GM18505 (cell line): ENCODE results near the gene LRRC34.

ENCODE experiments used
- ATAC-seq: cut with Tn5 transposase; IDR thresholded peaks from one replicate; pipeline ENCODE4 v1.9.1; 2021; ENCODE audit not compliant: unreplicated experiment
- POLR2A ChIP-seq: IDR thresholded peaks from 4 replicates; pipeline ENCODE4 v1.6.1; 2011; ENCODE audit warnings: borderline replicate concordance; ENCODE audit not compliant: insufficient read depth, insufficient read length; ENCODE audit errors: extremely low read depth

The LRRC34 gene

DNA sequence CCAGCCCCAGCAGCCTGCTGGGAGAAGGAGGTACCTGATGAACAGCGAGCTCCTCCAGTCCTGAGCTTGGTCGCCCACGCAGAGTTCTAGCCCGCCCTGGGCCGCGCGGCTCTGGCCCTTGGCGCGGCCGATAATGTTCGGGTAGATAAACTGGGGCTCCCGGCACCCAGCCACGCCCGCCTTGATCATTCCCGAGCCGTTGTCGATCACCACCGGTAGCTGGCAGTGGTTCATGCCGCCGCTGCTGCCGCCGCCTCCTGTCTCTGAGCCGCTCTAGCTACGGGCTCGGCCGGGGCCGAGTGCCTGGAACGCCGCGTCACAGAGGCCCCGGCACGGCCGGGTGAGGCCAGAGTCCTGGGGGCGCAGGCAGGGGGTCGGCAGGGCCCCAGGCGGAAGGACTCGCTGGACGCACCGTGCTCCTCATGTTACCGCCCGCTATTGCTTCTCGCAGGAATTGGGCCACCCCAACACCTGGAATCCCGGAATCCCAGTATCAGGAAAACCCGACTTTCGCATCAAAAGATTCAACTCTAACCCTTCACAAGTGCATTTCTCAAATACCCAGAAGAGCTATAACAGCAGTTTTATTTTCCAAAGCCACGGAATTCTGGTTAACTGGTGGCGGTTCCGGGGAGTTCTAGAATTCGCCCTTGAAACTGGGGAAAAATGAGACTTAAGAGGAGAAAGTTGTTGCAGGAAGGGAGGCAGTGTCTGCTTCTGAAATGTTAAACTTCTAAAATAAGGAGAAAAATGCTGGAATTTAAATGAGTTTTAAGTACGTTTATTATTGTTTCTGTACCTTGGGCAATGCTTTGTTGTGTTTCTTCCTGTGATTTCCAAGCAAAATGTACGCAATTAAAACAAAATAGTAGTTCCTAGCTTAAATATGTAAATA, 43.2 kb downstream of the LRRC34 start, which contains the start of gene ACTRT3:
Gene ACTRT3 (minus strand): TSS at position 275 of the 895 bp plus-strand sequence. CDS start 41 bp downstream, at position 234.
- peak; percentile 30 for ATAC-seq
- TF ChIP-seq POLR2A = peak; percentile 63

- TF ChIP-seq POLR2A = peak; percentile 92
- ATAC-seq = peak; percentile 76
Observed at GRCh38 chr3:169764882-169765612, 47.7 kb downstream of the LRRC34 start, which contains the start of gene TERC. Gene TERC, minus strand, starts transcription at chr3:169765060.

DNA sequence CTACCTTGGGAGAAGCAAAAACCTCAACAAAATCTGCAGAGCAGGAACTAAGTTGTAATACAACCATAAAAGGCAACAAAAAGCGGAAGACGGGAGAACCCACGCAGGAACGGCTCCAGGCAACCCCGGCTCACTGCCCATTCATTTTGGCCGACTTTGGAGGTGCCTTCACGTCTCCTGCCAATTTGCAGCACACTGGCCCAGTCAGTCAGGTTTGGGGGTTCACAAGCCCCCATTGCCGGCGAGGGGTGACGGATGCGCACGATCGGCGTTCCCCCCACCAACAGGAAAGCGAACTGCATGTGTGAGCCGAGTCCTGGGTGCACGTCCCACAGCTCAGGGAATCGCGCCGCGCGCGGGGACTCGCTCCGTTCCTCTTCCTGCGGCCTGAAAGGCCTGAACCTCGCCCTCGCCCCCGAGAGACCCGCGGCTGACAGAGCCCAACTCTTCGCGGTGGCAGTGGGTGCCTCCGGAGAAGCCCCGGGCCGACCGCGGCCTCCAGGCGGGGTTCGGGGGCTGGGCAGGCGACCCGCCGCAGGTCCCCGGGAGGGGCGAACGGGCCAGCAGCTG, 48.3 kb downstream of the LRRC34 start:
- ATAC-seq = peak; percentile 39
- TF ChIP-seq POLR2A = peak; percentile 38

GRCh38 chr3:169760479-169760878, 52.2 kb downstream of the LRRC34 start:
- ATAC-seq = no peak
- no peak for TF ChIP-seq POLR2A

GRCh38 chr3:169759256-169759655, 53.4 kb downstream of the LRRC34 start:
- ATAC-seq = no peak
- TF ChIP-seq POLR2A = no peak

DNA sequence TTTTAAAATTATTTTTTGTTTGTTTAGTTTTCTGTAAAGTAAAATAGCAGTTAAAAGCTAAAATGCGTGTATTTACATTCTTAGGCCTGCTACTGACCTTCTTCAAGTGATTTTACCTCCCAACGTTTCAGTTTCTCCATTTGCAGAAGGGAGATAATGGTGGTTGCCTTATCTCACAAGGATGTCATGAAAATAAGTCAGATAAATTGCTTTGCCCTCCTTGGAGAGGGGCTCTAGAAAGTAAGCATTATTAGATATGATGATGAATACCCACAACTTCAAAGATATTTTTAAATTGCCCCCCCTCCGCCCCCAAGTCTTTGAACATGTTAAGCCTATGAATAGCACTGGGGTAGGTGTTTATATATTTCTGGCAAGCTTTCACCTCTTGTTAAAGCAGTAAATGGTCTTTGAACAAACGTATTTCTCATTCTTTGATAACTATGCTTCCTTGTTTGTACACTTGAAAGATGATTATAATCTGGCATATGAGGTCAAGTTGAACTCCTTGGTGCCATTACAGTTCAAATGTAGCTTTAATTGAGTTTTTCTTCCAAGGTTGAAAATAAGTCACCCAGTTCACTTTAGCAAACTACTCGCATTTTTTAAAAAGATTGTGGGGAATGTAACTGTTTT, 54.2 kb downstream of the LRRC34 start:
- ATAC-seq = no peak
- no peak for TF ChIP-seq POLR2A

DNA sequence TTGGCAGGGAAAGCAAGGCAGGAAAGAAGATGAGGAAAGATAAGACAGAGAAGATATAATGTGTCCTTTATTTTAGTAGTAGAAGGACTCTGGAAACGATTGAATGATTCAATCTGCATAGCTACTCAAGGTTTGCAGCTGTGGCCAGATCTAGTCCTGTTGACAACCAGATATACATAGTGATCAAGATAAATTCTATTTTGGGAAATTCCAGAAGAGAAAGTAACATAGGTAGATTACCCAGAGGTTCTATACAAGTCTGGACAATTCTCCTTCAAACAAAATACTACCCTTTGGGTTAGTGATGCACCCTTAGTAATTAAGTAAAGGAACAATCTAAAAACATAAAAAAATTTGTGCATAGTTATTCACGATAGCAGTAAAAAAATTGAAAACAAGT, 57.2 kb downstream of the LRRC34 start:
- no peak for ATAC-seq
- TF ChIP-seq POLR2A = no peak

- TF ChIP-seq POLR2A = no peak
- ATAC-seq = no peak
Observed at GRCh38 chr3:169754711-169755110, 58.0 kb downstream of the LRRC34 start.

GRCh38 chr3:169751875-169752274, 60.8 kb downstream of the LRRC34 start:
- TF ChIP-seq POLR2A = no peak

DNA sequence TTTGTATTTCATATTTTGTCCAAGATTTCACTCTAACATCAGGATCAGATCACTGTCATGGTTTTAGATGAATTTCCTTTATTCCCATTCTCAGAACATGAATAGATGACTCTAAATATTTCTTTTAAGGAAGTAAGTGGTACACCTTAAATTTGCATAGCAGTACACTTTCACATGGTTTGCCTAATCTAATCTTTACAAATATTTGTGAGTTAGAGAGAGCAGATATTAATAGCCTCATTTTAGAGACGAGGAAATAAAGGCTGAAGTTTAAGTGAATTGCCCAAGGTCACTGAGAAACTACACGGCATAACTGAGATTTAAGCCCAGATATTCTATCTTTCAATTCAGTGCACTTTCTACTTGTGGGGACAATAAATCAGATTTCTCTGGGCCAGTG, 62.0 kb downstream of the LRRC34 start:
- no peak for TF ChIP-seq POLR2A
- ATAC-seq = no peak

More at GRCh38 chr3:169751875-169752274, 60.8 kb downstream of the LRRC34 start:
- ATAC-seq = no peak

DNA sequence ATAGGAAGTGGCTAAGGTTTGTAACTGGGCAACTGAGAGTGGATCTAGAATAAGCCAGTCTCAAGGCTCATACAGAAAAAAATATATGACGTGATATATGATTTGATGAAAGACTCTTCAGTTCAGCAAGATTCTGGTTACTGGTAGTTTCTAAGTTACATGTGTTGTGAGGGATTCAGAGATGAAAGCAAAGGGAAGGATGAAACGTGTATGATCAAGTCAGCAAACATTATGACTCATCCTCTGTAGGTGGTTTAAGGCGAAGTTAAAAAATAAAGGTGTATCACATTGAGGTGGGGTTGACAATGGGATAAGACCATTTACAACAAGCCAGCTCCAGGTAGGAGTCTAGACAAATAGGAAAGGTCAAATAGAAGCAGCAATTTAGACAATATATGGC, 64.0 kb downstream of the LRRC34 start:
- ATAC-seq = peak; percentile 45

DNA sequence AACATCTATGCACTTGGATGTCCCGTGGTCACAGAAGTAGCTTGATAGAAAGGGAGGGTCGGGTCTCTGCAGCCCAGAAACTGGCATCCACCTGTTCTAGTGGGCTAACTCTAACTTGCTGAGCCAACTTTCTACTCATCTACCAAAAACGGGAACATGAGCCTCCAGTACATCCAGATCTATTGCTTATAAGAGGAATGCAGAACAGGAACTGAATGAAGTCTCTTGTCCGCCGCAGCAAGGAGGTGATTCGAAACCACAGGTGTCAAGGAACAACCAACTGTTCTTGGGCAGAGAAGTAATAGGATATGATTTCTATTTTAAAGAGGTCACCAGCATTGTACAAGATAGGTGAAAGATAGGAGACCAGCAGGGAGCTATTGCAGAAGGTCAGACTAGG, 65.8 kb downstream of the LRRC34 start:
- no peak for TF ChIP-seq POLR2A
- no peak for ATAC-seq

More for the DNA sequence above, 64.0 kb downstream of the LRRC34 start:
- TF ChIP-seq POLR2A = no peak
